Osteocyte (in vitro differentiated cells): Measurements from ENCODE around the gene PKNOX2. TPM values are rescaled to one million over a fixed set of nuclear protein-coding genes. Genes with fewer than 3 reads are reported as not detected.

Source experiments
- DNase-seq: peaks from one replicate; pipeline ENCODE4 v3.0.0; 2021; ENCODE audit warnings: mixed read lengths; ENCODE audit not compliant: unreplicated experiment; ENCODE audit errors: extremely low spot score
- H3K27ac Mint-ChIP-seq: one replicate; pipeline ENCODE4 v1.8.0; 2021; ENCODE audit warnings: mild to moderate bottlenecking, mixed read lengths; ENCODE audit not compliant: unreplicated experiment
- H3K27me3 Mint-ChIP-seq: one replicate; pipeline ENCODE4 v1.8.0; 2021; ENCODE audit warnings: mixed read lengths; ENCODE audit not compliant: unreplicated experiment
- H3K36me3 Mint-ChIP-seq: one replicate; pipeline ENCODE4 v1.8.0; 2021; ENCODE audit warnings: mixed read lengths; ENCODE audit not compliant: unreplicated experiment
- H3K4me1 Mint-ChIP-seq: one replicate; pipeline ENCODE4 v1.8.0; 2021; ENCODE audit warnings: mixed read lengths; ENCODE audit not compliant: unreplicated experiment
- H3K4me3 Mint-ChIP-seq: one replicate; pipeline ENCODE4 v1.8.0; 2021; ENCODE audit warnings: mild to moderate bottlenecking, moderate library complexity, mixed read lengths; ENCODE audit not compliant: unreplicated experiment
- H3K9me3 Mint-ChIP-seq: one replicate; pipeline ENCODE4 v1.8.0; 2021; ENCODE audit warnings: mixed read lengths; ENCODE audit not compliant: unreplicated experiment
- total RNA-seq: library from RNA; stranded (reverse); gene quantifications from 2 replicates; pipeline ENCODE4 v1.2.1, GENCODE V29; 2021
- TF ChIP-seq, protein P1 (sequence below): fragments of 200-600 bp; sonication (generic); IDR thresholded peaks from 2 replicates; pipeline ENCODE4 v1.5.0; 2021; ENCODE audit warnings: antibody characterized with exemption, mild to moderate bottlenecking, moderate library complexity

The PKNOX2 gene
- total RNA-seq, 1 donor from 2014 or later, result 89.3 TPM

- peaks cover 90% of the 10 kb centered on the region for H3K4me1 Mint-ChIP-seq
- no peak overlapping the region for H3K27ac Mint-ChIP-seq
- no peaks in the 10 kb centered on the region for H3K27me3 Mint-ChIP-seq
- H3K4me3 Mint-ChIP-seq, result no peak overlapping the region
- H3K36me3 Mint-ChIP-seq, result peaks cover 29% of the 10 kb centered on the region
- H3K9me3 Mint-ChIP-seq, result no peaks in the 10 kb centered on the region
- TF ChIP-seq, protein P1, sequence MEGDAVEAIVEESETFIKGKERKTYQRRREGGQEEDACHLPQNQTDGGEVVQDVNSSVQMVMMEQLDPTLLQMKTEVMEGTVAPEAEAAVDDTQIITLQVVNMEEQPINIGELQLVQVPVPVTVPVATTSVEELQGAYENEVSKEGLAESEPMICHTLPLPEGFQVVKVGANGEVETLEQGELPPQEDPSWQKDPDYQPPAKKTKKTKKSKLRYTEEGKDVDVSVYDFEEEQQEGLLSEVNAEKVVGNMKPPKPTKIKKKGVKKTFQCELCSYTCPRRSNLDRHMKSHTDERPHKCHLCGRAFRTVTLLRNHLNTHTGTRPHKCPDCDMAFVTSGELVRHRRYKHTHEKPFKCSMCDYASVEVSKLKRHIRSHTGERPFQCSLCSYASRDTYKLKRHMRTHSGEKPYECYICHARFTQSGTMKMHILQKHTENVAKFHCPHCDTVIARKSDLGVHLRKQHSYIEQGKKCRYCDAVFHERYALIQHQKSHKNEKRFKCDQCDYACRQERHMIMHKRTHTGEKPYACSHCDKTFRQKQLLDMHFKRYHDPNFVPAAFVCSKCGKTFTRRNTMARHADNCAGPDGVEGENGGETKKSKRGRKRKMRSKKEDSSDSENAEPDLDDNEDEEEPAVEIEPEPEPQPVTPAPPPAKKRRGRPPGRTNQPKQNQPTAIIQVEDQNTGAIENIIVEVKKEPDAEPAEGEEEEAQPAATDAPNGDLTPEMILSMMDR, result no peak
- DNase-seq, result no peak
Observed at GRCh38 chr11:125176866-125177265, 12.3 kb downstream of the PKNOX2 start.

- peak overlapping the region; percentile 35 for H3K4me3 Mint-ChIP-seq
- H3K27ac Mint-ChIP-seq, result peak overlapping the region; percentile 81
- peaks cover 92% of the 10 kb centered on the region for H3K4me1 Mint-ChIP-seq
Observed at GRCh38 chr11:125177543-125177942, 13.0 kb downstream of the PKNOX2 start.

DNA sequence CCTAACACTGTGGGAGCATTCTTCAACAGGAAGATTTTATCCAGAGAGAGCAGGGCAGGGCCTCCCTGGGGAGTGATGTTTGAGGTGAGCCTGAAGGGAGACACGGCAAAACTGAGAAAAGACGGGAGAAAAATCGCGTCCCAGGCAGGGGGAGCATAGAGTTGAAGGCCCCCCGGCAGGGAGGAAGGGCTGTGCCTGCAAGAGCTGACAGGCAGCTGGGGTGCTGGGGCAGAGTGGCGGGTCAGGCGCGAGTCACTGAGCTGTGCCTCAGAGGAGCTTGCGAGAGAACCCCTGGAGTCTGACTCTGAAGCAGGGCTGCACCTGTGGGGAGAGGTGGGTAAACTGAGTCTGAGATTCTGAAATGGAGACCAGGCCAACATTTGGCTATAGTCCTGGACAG lies 14.8 kb downstream of the PKNOX2 start:
- Mint-ChIP-seq H3K27ac (peak overlapping the region; percentile 83), H3K27me3 (no peaks in the 10 kb centered on the region), H3K9me3 (no peaks in the 10 kb centered on the region), H3K36me3 (peaks cover 27% of the 10 kb centered on the region), H3K4me3 (peak overlapping the region; percentile 19), H3K4me1 (peaks cover 88% of the 10 kb centered on the region)
- DNase-seq, result no peak
- TF ChIP-seq, protein P1, result no peak

More at GRCh38 chr11:125177543-125177942, 13.0 kb downstream of the PKNOX2 start:
- TF ChIP-seq, protein P1, result no peak
- H3K36me3 Mint-ChIP-seq, result peaks cover 25% of the 10 kb centered on the region
- DNase-seq, result no peak
- no peaks in the 10 kb centered on the region for H3K27me3 Mint-ChIP-seq
- no peaks in the 10 kb centered on the region for H3K9me3 Mint-ChIP-seq

DNA sequence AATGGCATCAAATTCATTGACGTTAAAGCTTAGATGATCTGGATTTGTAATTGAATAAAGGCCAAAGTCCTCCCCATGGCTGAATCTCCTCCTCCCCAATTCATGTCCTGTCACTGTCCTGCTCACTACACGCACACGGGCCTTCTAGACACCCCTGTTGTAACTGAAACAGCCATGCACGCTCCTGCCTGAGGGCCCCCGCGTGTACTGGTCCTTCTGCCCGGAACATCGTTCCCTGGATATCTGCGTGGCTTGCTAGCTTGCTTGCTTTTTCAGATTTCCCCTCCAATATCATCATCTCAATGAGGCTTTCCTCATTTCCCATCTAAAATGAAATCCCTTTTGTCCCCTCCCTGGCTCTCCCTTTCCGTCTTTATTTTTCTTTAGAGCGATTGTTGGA lies 15.3 kb downstream of the PKNOX2 start:
- DNase-seq, result no peak
- Mint-ChIP-seq H3K36me3 (peaks cover 26% of the 10 kb centered on the region), H3K27ac (peak overlapping the region; percentile 83), H3K4me1 (peaks cover 82% of the 10 kb centered on the region), H3K4me3 (peak overlapping the region; percentile 38), H3K9me3 (no peaks in the 10 kb centered on the region), H3K27me3 (no peaks in the 10 kb centered on the region)
- TF ChIP-seq, protein P1, result no peak

- Mint-ChIP-seq H3K4me3 (peak overlapping the region; percentile 38), H3K4me1 (peaks cover 74% of the 10 kb centered on the region), H3K9me3 (no peaks in the 10 kb centered on the region), H3K36me3 (peaks cover 27% of the 10 kb centered on the region), H3K27me3 (no peaks in the 10 kb centered on the region), H3K27ac (peak overlapping the region; percentile 83)
- TF ChIP-seq, protein P1, result no peak
- DNase-seq, result peak; percentile 91
Observed at GRCh38 chr11:125180413-125181305, 16.1 kb downstream of the PKNOX2 start.
